ENCODE data around the gene CUTA.

The CUTA gene

GRCh38 chr6:33397541-33397940 lies 20.4 kb downstream of the CUTA start:
- DNase-seq (ENCODE audit: insufficient read length, low spot score) (no peak), FAIRE-seq (no peak)
- no peak for TF ChIP-seq CTCF (IDR thresholded peaks at IDR 0.05; ENCODE audit: insufficient read depth, missing control alignments)

- no peak for TF ChIP-seq CTCF (IDR thresholded peaks at IDR 0.05; ENCODE audit: insufficient read depth, missing control alignments)
- DNase-seq (ENCODE audit: insufficient read length, low spot score) = no peak
- no peak for FAIRE-seq
These were observed 24.9 kb downstream of the CUTA start for GRCh38 chr6:33392979-33393378.

- FAIRE-seq (no peak), DNase-seq (ENCODE audit: insufficient read length, low spot score) (no peak)
- no peak for TF ChIP-seq CTCF (IDR thresholded peaks at IDR 0.05; ENCODE audit: insufficient read depth, missing control alignments)
These were observed 25.3 kb downstream of the CUTA start for GRCh38 chr6:33392595-33392948.

- TF ChIP-seq CTCF (IDR thresholded peaks at IDR 0.05; ENCODE audit: insufficient read depth, missing control alignments) = no peak
- no peak for FAIRE-seq
- no peak for DNase-seq (ENCODE audit: insufficient read length, low spot score)
These were observed 25.8 kb downstream of the CUTA start for GRCh38 chr6:33391922-33392594.

- DNase-seq (ENCODE audit: insufficient read length, low spot score) (peak; percentile 80), FAIRE-seq (no peak)
- TF ChIP-seq CTCF (IDR thresholded peaks at IDR 0.05; ENCODE audit: insufficient read depth, missing control alignments) = peak; percentile 85
These were observed 26.5 kb downstream of the CUTA start, which contains the start of gene KIFC1 for GRCh38 chr6:33391278-33391921. TSS of gene KIFC1 (plus strand) at chr6:33391823. CDS start at chr6:33391986, 163 bp downstream.

- DNase-seq (ENCODE audit: insufficient read length, low spot score) (no peak), FAIRE-seq (no peak)
- no peak for TF ChIP-seq CTCF (IDR thresholded peaks at IDR 0.05; ENCODE audit: insufficient read depth, missing control alignments)
These were observed 27.1 kb downstream of the CUTA start for GRCh38 chr6:33390767-33391277.

GRCh38 chr6:33390173-33390572 lies 27.7 kb downstream of the CUTA start:
- no peak for TF ChIP-seq CTCF (IDR thresholded peaks at IDR 0.05; ENCODE audit: insufficient read depth, missing control alignments)
- no peak for DNase-seq (ENCODE audit: insufficient read length, low spot score)
- FAIRE-seq = no peak

Measured in D721Med (cell line).